Activated CD4-positive, alpha-beta T cell treated with anti-CD3 and anti-CD28 coated beads, Interleukin-2, amount 10 ng/mL, durations not matched to agents 24 days and 14 days (primary cell): ENCODE data around the gene COL25A1. TPM values are rescaled to one million over a fixed set of nuclear protein-coding genes. Genes with fewer than 3 reads are reported as not detected.
"Not testable (repeated sequence)": the region's sequence is repeated elsewhere in the genome, so short reads cannot be mapped to it uniquely, and the experiment has no call there.

Experiments used
- DNase-seq: peaks from one replicate; pipeline ENCODE4 v3.0.0; 2022
- H3K27ac Mint-ChIP-seq: one replicate; pipeline ENCODE4 v1.8.0; 2022; ENCODE audit warnings: mild to moderate bottlenecking, mixed read lengths
- H3K27me3 Mint-ChIP-seq: one replicate; pipeline ENCODE4 v1.8.0; 2022; ENCODE audit warnings: mixed read lengths
- H3K36me3 Mint-ChIP-seq: one replicate; pipeline ENCODE4 v1.8.0; 2022; ENCODE audit warnings: low read depth, mild to moderate bottlenecking, mixed read lengths
- H3K4me1 Mint-ChIP-seq: one replicate; pipeline ENCODE4 v1.8.0; 2021; ENCODE audit warnings: mixed read lengths
- H3K4me3 Mint-ChIP-seq: one replicate; pipeline ENCODE4 v1.8.0; 2022; ENCODE audit warnings: mild to moderate bottlenecking, moderate library complexity, mixed read lengths
- H3K9me3 Mint-ChIP-seq: one replicate; pipeline ENCODE4 v1.8.0; 2021; ENCODE audit warnings: mixed read lengths
- intact Hi-C: fragments of 100-400 bp; cut with micrococcal nuclease; formaldehyde crosslinking; loops from one replicate; pipeline ENCODE4 v1.15.1; 2023
- total RNA-seq: library from RNA; stranded (reverse); gene quantifications from 2 replicates; pipeline ENCODE4 v1.2.3, GENCODE V29; 2022

The COL25A1 gene
- total RNA-seq, 1 donor from 2014 or later: not detected

- no peaks in the 10 kb centered on the region for H3K36me3 Mint-ChIP-seq
- H3K4me3 Mint-ChIP-seq: no peak overlapping the region
- DNase-seq: no peak
- no peaks in the 10 kb centered on the region for H3K27me3 Mint-ChIP-seq
- no peaks in the 10 kb centered on the region for H3K9me3 Mint-ChIP-seq
- no peak overlapping the region for H3K27ac Mint-ChIP-seq
- H3K4me1 Mint-ChIP-seq: no peaks in the 10 kb centered on the region
- intact Hi-C loops: no loop called here
These were observed 310.7 kb downstream of the COL25A1 start for GRCh38 chr4:108991551-108992328.

GRCh38 chr4:108988464-108989195 is 313.8 kb downstream of the COL25A1 start:
- intact Hi-C loops: loop anchor here (2.0 kb wide), 1 partner anchor 16 kb away; no protein-coding TSS in a partner anchor
- Mint-ChIP-seq H3K36me3 (no peaks in the 10 kb centered on the region), H3K9me3 (peaks cover under 1% of the 10 kb centered on the region), H3K4me1 (no peaks in the 10 kb centered on the region), H3K27ac (no peak overlapping the region), H3K4me3 (no peak overlapping the region), H3K27me3 (no peaks in the 10 kb centered on the region)
- DNase-seq: no peak

GRCh38 chr4:108984495-108984894 is 318.0 kb downstream of the COL25A1 start:
- H3K36me3 Mint-ChIP-seq, H3K27ac Mint-ChIP-seq, DNase-seq, H3K27me3 Mint-ChIP-seq, H3K9me3 Mint-ChIP-seq, intact Hi-C loops, H3K4me3 Mint-ChIP-seq: not testable (repeated sequence)
- peaks cover 12% of the 10 kb centered on the region for H3K4me1 Mint-ChIP-seq

GRCh38 chr4:108982402-108983185 is 319.9 kb downstream of the COL25A1 start:
- peaks cover 3% of the 10 kb centered on the region for H3K9me3 Mint-ChIP-seq
- DNase-seq: no peak
- no peak overlapping the region for H3K27ac Mint-ChIP-seq

GRCh38 chr4:108980455-108981239 is 321.8 kb downstream of the COL25A1 start:
- no peaks in the 10 kb centered on the region for H3K27me3 Mint-ChIP-seq
- H3K4me3 Mint-ChIP-seq: no peak overlapping the region
- no peak overlapping the region for H3K27ac Mint-ChIP-seq
- DNase-seq: no peak
- peaks cover 3% of the 10 kb centered on the region for H3K36me3 Mint-ChIP-seq
- H3K9me3 Mint-ChIP-seq: peaks cover 3% of the 10 kb centered on the region
- intact Hi-C loops: no loop called here
- peaks cover 12% of the 10 kb centered on the region for H3K4me1 Mint-ChIP-seq

More at GRCh38 chr4:108982402-108983185, 319.9 kb downstream of the COL25A1 start:
- intact Hi-C loops: no loop called here
- Mint-ChIP-seq H3K27me3 (no peaks in the 10 kb centered on the region), H3K4me1 (peaks cover 12% of the 10 kb centered on the region), H3K36me3 (peaks cover 3% of the 10 kb centered on the region), H3K4me3 (no peak overlapping the region)

GRCh38 chr4:108979759-108980158 is 322.7 kb downstream of the COL25A1 start:
- H3K4me1 Mint-ChIP-seq: peaks cover 13% of the 10 kb centered on the region
- H3K36me3 Mint-ChIP-seq: peaks cover 8% of the 10 kb centered on the region
- H3K4me3 Mint-ChIP-seq: no peak overlapping the region
- H3K27me3 Mint-ChIP-seq: no peaks in the 10 kb centered on the region
- DNase-seq: no peak
- intact Hi-C loops: no loop called here
- peaks cover 6% of the 10 kb centered on the region for H3K9me3 Mint-ChIP-seq
- H3K27ac Mint-ChIP-seq: no peak overlapping the region

GRCh38 chr4:108978066-108978465 is 324.4 kb downstream of the COL25A1 start:
- H3K4me1 Mint-ChIP-seq: peaks cover 25% of the 10 kb centered on the region
- DNase-seq: no peak
- H3K9me3 Mint-ChIP-seq: peaks cover 8% of the 10 kb centered on the region
- no peaks in the 10 kb centered on the region for H3K27me3 Mint-ChIP-seq
- intact Hi-C loops: no loop called here
- H3K36me3 Mint-ChIP-seq: peaks cover 15% of the 10 kb centered on the region
- H3K27ac Mint-ChIP-seq: no peak overlapping the region
- no peak overlapping the region for H3K4me3 Mint-ChIP-seq

- intact Hi-C loops: loop anchor here (2.0 to 5.0 kb wide), 3 partner anchors 16 to 1315 kb away; no protein-coding TSS in a partner anchor
- Mint-ChIP-seq H3K27ac (peak overlapping the region; percentile 86), H3K27me3 (no peaks in the 10 kb centered on the region), H3K36me3 (peaks cover 25% of the 10 kb centered on the region), H3K4me3 (peak overlapping the region; percentile 63), H3K4me1 (peaks cover 31% of the 10 kb centered on the region), H3K9me3 (peaks cover 27% of the 10 kb centered on the region)
- DNase-seq: peak; percentile 77
These were observed 329.7 kb downstream of the COL25A1 start for GRCh38 chr4:108972613-108973283.

- Mint-ChIP-seq H3K4me1 (peaks cover 31% of the 10 kb centered on the region), H3K4me3 (peak overlapping the region; percentile 3), H3K9me3 (peaks cover 27% of the 10 kb centered on the region), H3K27ac (peak overlapping the region; percentile 17), H3K27me3 (no peaks in the 10 kb centered on the region), H3K36me3 (peaks cover 25% of the 10 kb centered on the region)
- intact Hi-C loops: loop anchor here (5.0 kb wide), 1 partner anchor 1316 kb away; no protein-coding TSS in a partner anchor
- DNase-seq: no peak
These were observed 331.0 kb downstream of the COL25A1 start for GRCh38 chr4:108971473-108971872.

GRCh38 chr4:108965472-108966076 is 336.9 kb downstream of the COL25A1 start:
- peaks cover 6% of the 10 kb centered on the region for H3K36me3 Mint-ChIP-seq
- H3K4me1 Mint-ChIP-seq: no peaks in the 10 kb centered on the region
- peaks cover 17% of the 10 kb centered on the region for H3K9me3 Mint-ChIP-seq
- no peak overlapping the region for H3K27ac Mint-ChIP-seq
- intact Hi-C loops: no loop called here
- H3K27me3 Mint-ChIP-seq: peaks cover 2% of the 10 kb centered on the region
- no peak for DNase-seq
- H3K4me3 Mint-ChIP-seq: no peak overlapping the region

- Mint-ChIP-seq H3K27me3 (peaks cover 2% of the 10 kb centered on the region), H3K4me3 (no peak overlapping the region), H3K4me1 (no peaks in the 10 kb centered on the region), H3K9me3 (peaks cover 17% of the 10 kb centered on the region), H3K36me3 (peaks cover 6% of the 10 kb centered on the region), H3K27ac (no peak overlapping the region)
- no peak for DNase-seq
- intact Hi-C loops: no loop called here
These were observed 337.4 kb downstream of the COL25A1 start for GRCh38 chr4:108965016-108965415.

- Mint-ChIP-seq H3K4me3 (no peak overlapping the region), H3K27ac (no peak overlapping the region), H3K9me3 (peaks cover 10% of the 10 kb centered on the region), H3K27me3 (peaks cover 6% of the 10 kb centered on the region), H3K36me3 (peaks cover 3% of the 10 kb centered on the region), H3K4me1 (no peaks in the 10 kb centered on the region)
- DNase-seq: no peak
- intact Hi-C loops: no loop called here
These were observed 338.5 kb downstream of the COL25A1 start for GRCh38 chr4:108963910-108964309.
